Measurements from ENCODE around the gene FAM184A. TPM values are rescaled to one million over a fixed set of nuclear protein-coding genes. Genes with fewer than 3 reads are reported as not detected.

FAM184A gene
- polyA plus RNA-seq, 4 donors: 1.8 to 16.7 (median 4.3) TPM

DNA sequence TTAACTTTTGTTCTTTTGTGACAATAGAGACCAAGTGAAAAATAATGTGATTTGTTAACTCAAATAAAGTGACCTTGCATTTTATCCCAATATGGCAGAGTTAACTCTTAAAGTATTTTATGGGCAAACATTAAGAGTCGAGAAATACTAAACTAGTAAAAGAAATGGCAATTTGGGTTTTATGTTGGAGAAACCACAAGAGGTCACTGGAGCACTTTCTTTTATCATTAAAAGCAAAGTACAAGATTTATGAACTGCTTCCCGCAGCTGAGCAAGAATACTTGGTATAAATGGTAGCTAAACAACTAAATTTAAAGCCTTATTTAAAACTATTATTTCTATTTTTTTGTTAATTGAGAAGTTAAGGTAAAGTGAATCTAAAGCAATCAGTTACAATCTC, 110.0 kb downstream of the FAM184A start:
- Histone ChIP-seq H3K27ac (ENCODE audit: low read depth in 1 of 3, low read length in 2 of 3) (no peak overlapping the region), H3K9me3 (ENCODE audit: control insufficient read depth in 2 of 2, insufficient read depth in 1 of 2, low read depth in 1 of 2, low read length in 1 of 2) (no peaks in the 10 kb centered on the region), H3K4me1 (ENCODE audit: control insufficient read depth in 3 of 3, insufficient read depth in 2 of 3, low read depth in 1 of 3, low read length in 2 of 3) (peaks cover 0 to 7% (median 0%) of the 10 kb centered on the region in 3 donors), H3K36me3 (ENCODE audit: control insufficient read depth in 3 of 3, insufficient read depth in 2 of 3, low read depth in 1 of 3, low read length in 3 of 3) (no peaks in the 10 kb centered on the region), H3K27me3 (ENCODE audit: control insufficient read depth in 3 of 3, insufficient read depth in 3 of 3, low read length in 3 of 3) (no peaks in the 10 kb centered on the region), H3K4me3 (ENCODE audit: low read depth in 1 of 3, low read length in 3 of 3) (no peak overlapping the region)
- 14 to 26% (median 26%) methylated on average over 2 of the region's 2 CpGs for WGBS, 3 donors
- peak; percentile 57 for FAIRE-seq
- DNase-seq: peak; percentile 51 to 63

DNA sequence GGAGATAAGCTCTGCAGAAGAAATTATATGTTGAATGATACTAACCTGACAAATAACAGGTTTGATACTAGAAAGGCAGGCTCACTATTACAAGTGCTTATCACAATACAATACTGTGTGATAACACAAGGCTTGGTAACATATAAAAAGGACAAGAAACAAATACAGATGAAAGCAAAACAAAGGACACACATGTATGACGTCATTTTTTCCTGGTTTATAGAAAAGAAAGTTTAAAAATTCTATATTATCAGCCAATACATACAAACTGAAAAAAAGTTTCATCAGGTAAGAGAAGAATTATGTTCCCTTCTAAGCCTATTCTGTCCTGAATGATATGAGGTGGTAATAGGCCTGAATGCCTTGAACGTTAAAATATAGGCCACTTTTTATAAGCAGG, 111.2 kb downstream of the FAM184A start:
- WGBS, 3 donors: 43 to 61% (median 47%) methylated on average over 2 of the region's 2 CpGs
- peaks cover 0 to 7% (median 0%) of the 10 kb centered on the region in 3 donors for H3K4me1 ChIP-seq (ENCODE audit: control insufficient read depth in 3 of 3, insufficient read depth in 2 of 3, low read depth in 1 of 3, low read length in 2 of 3)
- H3K36me3 ChIP-seq (ENCODE audit: control insufficient read depth in 3 of 3, insufficient read depth in 2 of 3, low read depth in 1 of 3, low read length in 3 of 3): no peaks in the 10 kb centered on the region
- H3K4me3 ChIP-seq (ENCODE audit: low read depth in 1 of 3, low read length in 3 of 3): no peak overlapping the region
- H3K9me3 ChIP-seq (ENCODE audit: control insufficient read depth in 2 of 2, insufficient read depth in 1 of 2, low read depth in 1 of 2, low read length in 1 of 2): no peaks in the 10 kb centered on the region
- no peaks in the 10 kb centered on the region for H3K27me3 ChIP-seq (ENCODE audit: control insufficient read depth in 3 of 3, insufficient read depth in 3 of 3, low read length in 3 of 3)
- FAIRE-seq (no peak), DNase-seq (no peak)
- no peak overlapping the region for H3K27ac ChIP-seq (ENCODE audit: low read depth in 1 of 3, low read length in 2 of 3)

DNA sequence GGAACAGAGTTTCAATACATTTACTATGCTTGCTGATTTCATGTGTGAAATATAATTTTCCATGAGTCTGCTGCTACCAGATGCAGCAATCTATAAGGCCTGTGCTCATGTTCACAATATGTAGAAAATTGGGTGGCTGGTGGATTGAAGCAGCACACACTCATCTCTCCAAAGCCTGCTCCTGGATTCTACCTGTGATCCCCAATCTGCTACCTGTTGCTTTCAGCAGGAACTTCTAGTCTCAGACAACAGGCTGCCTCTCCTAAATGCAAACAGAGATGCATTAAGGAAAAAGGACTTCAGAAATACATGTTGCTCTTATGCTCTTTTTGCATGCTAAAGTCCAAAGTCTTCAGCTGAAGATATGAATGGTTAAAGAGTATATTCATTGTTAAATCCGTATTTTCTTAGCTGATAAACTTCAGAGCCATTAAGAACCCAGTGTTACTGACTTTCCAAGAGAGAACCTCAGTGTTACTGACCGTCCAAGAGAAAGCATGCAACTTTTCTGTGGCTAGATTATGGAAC, 112.6 kb downstream of the FAM184A start:
- WGBS, 3 donors: 27 to 62% (median 31%) methylated on average over 2 of the region's 2 CpGs
- H3K9me3 ChIP-seq (ENCODE audit: control insufficient read depth in 2 of 2, insufficient read depth in 1 of 2, low read depth in 1 of 2, low read length in 1 of 2): no peaks in the 10 kb centered on the region
- H3K4me3 ChIP-seq (ENCODE audit: low read depth in 1 of 3, low read length in 3 of 3): no peak overlapping the region
- H3K27ac ChIP-seq (ENCODE audit: low read depth in 1 of 3, low read length in 2 of 3): peak overlapping the region in 2 of 3 donors; percentile 60 to 66
- peak; percentile 50 to 64 for DNase-seq
- no peaks in the 10 kb centered on the region for H3K27me3 ChIP-seq (ENCODE audit: control insufficient read depth in 3 of 3, insufficient read depth in 3 of 3, low read length in 3 of 3)
- no peaks in the 10 kb centered on the region for H3K36me3 ChIP-seq (ENCODE audit: control insufficient read depth in 3 of 3, insufficient read depth in 2 of 3, low read depth in 1 of 3, low read length in 3 of 3)
- no peak for FAIRE-seq
- H3K4me1 ChIP-seq (ENCODE audit: control insufficient read depth in 3 of 3, insufficient read depth in 2 of 3, low read depth in 1 of 3, low read length in 2 of 3): peaks cover 0 to 7% (median 0%) of the 10 kb centered on the region in 3 donors

DNA sequence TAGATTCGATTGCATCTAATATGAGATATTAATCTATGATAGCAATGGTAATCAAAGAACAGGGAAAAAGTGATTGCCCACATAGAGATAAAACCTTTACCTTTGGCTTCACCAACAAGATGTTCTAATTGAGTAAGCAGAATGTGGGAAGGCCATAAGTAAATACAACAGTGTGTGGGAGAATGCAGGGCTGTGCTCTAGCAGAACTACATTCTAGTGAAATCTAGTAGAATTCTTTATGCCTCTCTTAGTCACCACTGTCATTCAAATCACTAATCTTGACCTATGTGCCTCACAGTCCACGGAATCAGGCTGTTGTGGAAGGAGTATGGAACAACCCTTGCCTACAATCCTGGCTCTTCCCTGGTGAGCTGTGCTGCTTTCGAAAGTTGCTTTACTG, 113.1 kb downstream of the FAM184A start:
- WGBS, 3 donors: 40 to 70% (median 49%) methylated on average over 3 of the region's 3 CpGs
- Histone ChIP-seq H3K4me1 (ENCODE audit: control insufficient read depth in 3 of 3, insufficient read depth in 2 of 3, low read depth in 1 of 3, low read length in 2 of 3) (peaks cover 0 to 7% (median 0%) of the 10 kb centered on the region in 3 donors), H3K9me3 (ENCODE audit: control insufficient read depth in 2 of 2, insufficient read depth in 1 of 2, low read depth in 1 of 2, low read length in 1 of 2) (no peaks in the 10 kb centered on the region), H3K27me3 (ENCODE audit: control insufficient read depth in 3 of 3, insufficient read depth in 3 of 3, low read length in 3 of 3) (no peaks in the 10 kb centered on the region), H3K4me3 (ENCODE audit: low read depth in 1 of 3, low read length in 3 of 3) (no peak overlapping the region), H3K27ac (ENCODE audit: low read depth in 1 of 3, low read length in 2 of 3) (peak overlapping the region in 2 of 3 donors; percentile 60 to 66), H3K36me3 (ENCODE audit: control insufficient read depth in 3 of 3, insufficient read depth in 2 of 3, low read depth in 1 of 3, low read length in 3 of 3) (no peaks in the 10 kb centered on the region)
- FAIRE-seq (no peak), DNase-seq (peak; percentile 63 to 76)

DNA sequence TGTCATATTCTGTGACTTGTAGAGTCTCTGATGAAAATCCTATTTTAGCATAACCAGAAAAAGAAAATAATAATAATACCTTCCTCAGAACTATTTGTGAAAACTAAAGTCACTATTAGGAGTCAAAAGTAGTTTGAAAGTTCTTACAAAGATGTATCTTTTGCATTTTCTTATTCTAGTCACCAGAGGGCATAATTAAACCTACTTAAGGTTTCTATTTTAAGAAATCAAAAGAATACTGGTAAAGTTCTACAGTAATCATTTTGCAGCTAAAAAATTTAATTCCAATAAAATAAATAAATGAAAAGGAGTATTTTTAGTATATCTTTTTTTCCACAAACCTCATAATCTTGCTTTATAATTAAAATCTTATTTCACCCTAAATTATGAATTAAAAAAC, 115.5 kb downstream of the FAM184A start:
- H3K27ac ChIP-seq (ENCODE audit: low read depth in 1 of 3, low read length in 2 of 3): no peak overlapping the region
- no peak overlapping the region for H3K4me3 ChIP-seq (ENCODE audit: low read depth in 1 of 3, low read length in 3 of 3)
- no peaks in the 10 kb centered on the region for H3K27me3 ChIP-seq (ENCODE audit: control insufficient read depth in 3 of 3, insufficient read depth in 3 of 3, low read length in 3 of 3)
- DNase-seq (no peak), FAIRE-seq (peak; percentile 73)
- no peaks in the 10 kb centered on the region for H3K36me3 ChIP-seq (ENCODE audit: control insufficient read depth in 3 of 3, insufficient read depth in 2 of 3, low read depth in 1 of 3, low read length in 3 of 3)
- no peaks in the 10 kb centered on the region for H3K9me3 ChIP-seq (ENCODE audit: control insufficient read depth in 2 of 2, insufficient read depth in 1 of 2, low read depth in 1 of 2, low read length in 1 of 2)
- H3K4me1 ChIP-seq (ENCODE audit: control insufficient read depth in 3 of 3, insufficient read depth in 2 of 3, low read depth in 1 of 3, low read length in 2 of 3): peaks cover 0 to 7% (median 0%) of the 10 kb centered on the region in 3 donors

DNA sequence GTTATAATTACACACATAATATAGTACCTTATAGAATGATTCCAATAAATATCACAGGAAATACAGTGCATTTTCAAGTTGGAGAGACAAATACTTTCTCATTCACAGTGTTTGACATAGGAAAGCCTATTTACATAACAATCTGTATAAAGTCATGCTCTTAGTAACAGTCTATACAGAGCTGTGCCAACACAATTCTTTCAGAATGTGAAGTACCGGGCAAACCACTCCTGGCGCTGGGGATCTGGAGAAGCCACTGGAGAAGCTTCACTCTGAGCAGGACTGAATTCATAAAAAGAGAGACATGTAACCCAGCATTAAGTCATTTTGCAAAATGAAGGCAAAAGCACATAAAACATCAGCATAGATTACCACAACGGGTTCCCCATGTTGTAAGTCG, 118.6 kb downstream of the FAM184A start:
- DNase-seq (no peak), FAIRE-seq (no peak)
- no peak overlapping the region for H3K4me3 ChIP-seq (ENCODE audit: low read depth in 1 of 3, low read length in 3 of 3)
- H3K36me3 ChIP-seq (ENCODE audit: control insufficient read depth in 3 of 3, insufficient read depth in 2 of 3, low read depth in 1 of 3, low read length in 3 of 3): no peaks in the 10 kb centered on the region
- no peak overlapping the region for H3K27ac ChIP-seq (ENCODE audit: low read depth in 1 of 3, low read length in 2 of 3)
- H3K4me1 ChIP-seq (ENCODE audit: control insufficient read depth in 3 of 3, insufficient read depth in 2 of 3, low read depth in 1 of 3, low read length in 2 of 3): no peaks in the 10 kb centered on the region
- H3K27me3 ChIP-seq (ENCODE audit: control insufficient read depth in 3 of 3, insufficient read depth in 3 of 3, low read length in 3 of 3): no peaks in the 10 kb centered on the region
- 87 to 95% (median 92%) methylated on average over 4 of the region's 4 CpGs for WGBS, 3 donors
- H3K9me3 ChIP-seq (ENCODE audit: control insufficient read depth in 2 of 2, insufficient read depth in 1 of 2, low read depth in 1 of 2, low read length in 1 of 2): no peaks in the 10 kb centered on the region

DNA sequence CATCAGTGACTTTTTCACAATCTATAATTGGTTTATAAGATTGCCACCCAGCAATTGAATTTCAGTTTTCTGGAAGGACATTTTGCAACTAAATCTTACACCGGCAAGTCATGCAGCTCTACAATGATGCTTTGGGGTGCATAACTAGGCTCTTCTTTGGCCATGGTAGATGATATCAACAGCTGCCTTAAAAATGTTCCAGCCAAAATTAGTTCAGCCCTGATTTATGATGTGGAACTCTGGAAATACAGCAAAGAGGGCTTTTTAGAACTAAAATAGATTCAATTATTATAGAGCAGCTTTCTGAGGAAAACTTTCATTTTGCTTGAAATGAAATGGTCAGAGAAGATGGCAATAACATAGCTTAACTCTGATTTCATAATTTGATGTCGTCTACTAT, 125.1 kb downstream of the FAM184A start:
- Histone ChIP-seq H3K27me3 (ENCODE audit: control insufficient read depth in 3 of 3, insufficient read depth in 3 of 3, low read length in 3 of 3) (no peaks in the 10 kb centered on the region), H3K27ac (ENCODE audit: low read depth in 1 of 3, low read length in 2 of 3) (no peak overlapping the region), H3K4me3 (ENCODE audit: low read depth in 1 of 3, low read length in 3 of 3) (no peak overlapping the region), H3K4me1 (ENCODE audit: control insufficient read depth in 3 of 3, insufficient read depth in 2 of 3, low read depth in 1 of 3, low read length in 2 of 3) (no peaks in the 10 kb centered on the region), H3K36me3 (ENCODE audit: control insufficient read depth in 3 of 3, insufficient read depth in 2 of 3, low read depth in 1 of 3, low read length in 3 of 3) (no peaks in the 10 kb centered on the region), H3K9me3 (ENCODE audit: control insufficient read depth in 2 of 2, insufficient read depth in 1 of 2, low read depth in 1 of 2, low read length in 1 of 2) (peaks cover 0 to 4% of the 10 kb centered on the region in 2 donors)
- DNase-seq (no peak), FAIRE-seq (no peak)
- WGBS, 3 donors: 78 to 94% (median 83%) methylated on average over 2 of the region's 2 CpGs

DNA sequence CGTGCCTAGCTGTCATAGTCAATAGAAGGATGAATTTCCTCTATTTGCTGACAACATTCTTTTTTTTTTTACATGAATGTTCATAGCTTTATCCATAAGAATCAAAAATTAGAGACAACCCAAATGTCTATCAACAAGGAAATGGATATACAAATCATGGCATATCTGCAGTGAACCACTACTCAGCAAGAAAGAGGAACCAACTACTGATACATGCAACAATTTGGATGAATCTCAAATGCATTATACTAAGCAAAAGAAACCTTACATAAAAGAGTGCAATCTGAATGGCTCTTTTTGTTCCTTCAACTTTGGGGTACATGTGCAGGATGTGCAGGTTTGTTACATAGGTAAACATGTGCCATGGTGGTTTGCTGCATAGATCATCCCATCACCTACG, 125.8 kb downstream of the FAM184A start:
- Histone ChIP-seq H3K36me3 (ENCODE audit: control insufficient read depth in 3 of 3, insufficient read depth in 2 of 3, low read depth in 1 of 3, low read length in 3 of 3) (no peaks in the 10 kb centered on the region), H3K27ac (ENCODE audit: low read depth in 1 of 3, low read length in 2 of 3) (no peak overlapping the region), H3K4me3 (ENCODE audit: low read depth in 1 of 3, low read length in 3 of 3) (no peak overlapping the region), H3K27me3 (ENCODE audit: control insufficient read depth in 3 of 3, insufficient read depth in 3 of 3, low read length in 3 of 3) (no peaks in the 10 kb centered on the region), H3K4me1 (ENCODE audit: control insufficient read depth in 3 of 3, insufficient read depth in 2 of 3, low read depth in 1 of 3, low read length in 2 of 3) (no peaks in the 10 kb centered on the region), H3K9me3 (ENCODE audit: control insufficient read depth in 2 of 2, insufficient read depth in 1 of 2, low read depth in 1 of 2, low read length in 1 of 2) (peaks cover 0 to 10% of the 10 kb centered on the region in 2 donors)
- 95 to 100% (median 96%) methylated on average over 2 of the region's 2 CpGs for WGBS, 3 donors
- FAIRE-seq: no peak
- no peak for DNase-seq

DNA sequence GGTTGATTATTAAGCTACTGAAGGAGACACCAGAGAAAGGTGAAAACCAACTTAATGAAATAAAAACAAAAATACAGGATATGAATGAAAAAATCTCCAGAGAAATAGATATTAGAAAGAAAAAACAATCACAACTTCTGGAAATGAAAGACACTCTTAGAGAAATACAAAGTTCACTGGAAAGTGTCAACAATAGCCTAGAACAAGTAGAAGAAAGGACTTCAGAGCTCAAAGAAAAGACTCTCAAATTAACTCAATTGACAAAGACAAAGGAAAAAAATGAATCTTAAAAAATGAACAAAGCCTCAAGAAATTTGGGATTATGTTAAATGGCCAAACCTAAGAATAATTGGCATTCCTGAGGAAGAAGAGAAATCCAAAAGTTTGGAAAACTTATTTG, 133.2 kb downstream of the FAM184A start:
- no peaks in the 10 kb centered on the region for H3K27me3 ChIP-seq (ENCODE audit: control insufficient read depth in 3 of 3, insufficient read depth in 3 of 3, low read length in 3 of 3)
- no peak for DNase-seq
- H3K4me3 ChIP-seq (ENCODE audit: low read depth in 1 of 3, low read length in 3 of 3): no peak overlapping the region
- H3K27ac ChIP-seq (ENCODE audit: low read depth in 1 of 3, low read length in 2 of 3): no peak overlapping the region
- peaks cover 0 to 30% of the 10 kb centered on the region in 2 donors for H3K9me3 ChIP-seq (ENCODE audit: control insufficient read depth in 2 of 2, insufficient read depth in 1 of 2, low read depth in 1 of 2, low read length in 1 of 2)
- FAIRE-seq: no peak
- no peaks in the 10 kb centered on the region for H3K4me1 ChIP-seq (ENCODE audit: control insufficient read depth in 3 of 3, insufficient read depth in 2 of 3, low read depth in 1 of 3, low read length in 2 of 3)
- peaks cover 0 to 7% (median 0%) of the 10 kb centered on the region in 3 donors for H3K36me3 ChIP-seq (ENCODE audit: control insufficient read depth in 3 of 3, insufficient read depth in 2 of 3, low read depth in 1 of 3, low read length in 3 of 3)

Measured in small intestine (tissue), 7 donors.